ENCODE results near the gene HDAC7. TPM values are rescaled to one million over a fixed set of nuclear protein-coding genes. Genes with fewer than 3 reads are reported as not detected.

The HDAC7 gene
- total and polyA plus RNA-seq, 2 of the 13 experiments (the other 11 are each of a cell fraction or from before 2014, with no cell fraction given), result 4.6 to 10.8 TPM

- no peak for TF ChIP-seq ZBTB40 (IDR thresholded peaks at IDR 0.05)
- TF ChIP-seq ZBTB40 (CRISPR knock-in tag; IDR thresholded peaks at IDR 0.05), result no peak
- TF ChIP-seq MED1 (CRISPR knock-in tag; IDR thresholded peaks at IDR 0.05), result no peak
- no peak for TF ChIP-seq SPEN (CRISPR knock-in tag; IDR thresholded peaks at IDR 0.05; ENCODE audit: low read depth)
- no peak for TF ChIP-seq CAMTA2 (CRISPR knock-in tag; IDR thresholded peaks at IDR 0.05; ENCODE audit: borderline replicate concordance)
- TF ChIP-seq TIGD3 (CRISPR knock-in tag; IDR thresholded peaks at IDR 0.05; ENCODE audit: borderline replicate concordance), result no peak
- TF ChIP-seq TOPORS (CRISPR knock-in tag; IDR thresholded peaks at IDR 0.05), result no peak
- TF ChIP-seq ZNF460 (CRISPR knock-in tag; IDR thresholded peaks at IDR 0.05; ENCODE audit: borderline replicate concordance), result no peak
Measured at GRCh38 chr12:47734725-47735480, 84.8 kb downstream of the HDAC7 start (continued).

Measured in HepG2 (cell line).